ENCODE results near the gene LYL1.
A peak's percentile ranks its signal among the peaks of the same experiment; 100 is the strongest.

LYL1 gene

DNA sequence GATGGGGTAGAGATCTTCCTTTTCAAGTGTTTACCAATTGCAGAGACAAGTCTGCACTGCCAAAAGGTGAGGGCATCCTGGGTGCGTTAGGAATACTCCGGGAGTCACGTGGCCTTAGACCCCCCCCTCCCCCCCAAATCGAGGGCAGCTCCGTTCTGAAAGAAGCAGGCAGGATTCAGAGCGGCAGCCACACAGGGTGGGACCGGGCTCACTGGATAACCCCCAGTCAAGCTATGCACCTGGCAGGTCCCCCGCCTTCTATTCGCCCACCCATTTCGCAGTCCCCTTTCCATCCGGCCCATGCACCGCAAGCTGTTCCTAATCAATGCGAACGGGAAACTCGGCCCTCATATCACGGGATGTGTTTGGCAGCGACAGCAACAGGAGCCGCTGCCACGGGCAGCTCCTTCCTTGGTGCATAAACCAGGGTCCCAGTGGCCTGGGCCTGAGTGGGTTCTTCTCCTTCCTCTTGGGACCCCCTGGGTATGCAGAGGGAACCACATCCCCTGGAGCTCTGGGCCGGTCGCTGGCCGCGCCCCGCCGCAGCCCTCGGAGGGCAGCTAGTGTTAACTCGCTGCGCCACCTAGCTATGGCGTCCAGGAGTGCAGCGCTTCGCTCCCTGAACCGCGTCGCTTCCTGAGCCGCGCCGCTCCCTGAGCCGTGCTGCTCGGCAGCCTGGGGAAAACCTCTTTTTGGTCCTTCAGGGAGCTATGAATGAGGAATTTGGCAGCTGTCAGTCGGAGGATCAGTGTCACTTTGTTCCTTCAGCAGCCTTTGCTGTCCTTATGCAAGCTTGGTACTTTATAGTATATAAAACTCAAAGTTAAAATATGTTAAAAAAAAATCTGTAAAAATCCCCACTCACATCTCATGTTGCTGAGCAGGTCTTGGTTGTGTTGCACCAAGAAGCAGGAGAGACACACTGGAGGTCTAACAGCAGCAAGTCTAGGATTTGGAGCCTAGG is 41.4 kb downstream of the LYL1 start:
- DNase-seq (ENCODE audit: low spot score), result peak; percentile 93
- TF ChIP-seq, protein P1, sequence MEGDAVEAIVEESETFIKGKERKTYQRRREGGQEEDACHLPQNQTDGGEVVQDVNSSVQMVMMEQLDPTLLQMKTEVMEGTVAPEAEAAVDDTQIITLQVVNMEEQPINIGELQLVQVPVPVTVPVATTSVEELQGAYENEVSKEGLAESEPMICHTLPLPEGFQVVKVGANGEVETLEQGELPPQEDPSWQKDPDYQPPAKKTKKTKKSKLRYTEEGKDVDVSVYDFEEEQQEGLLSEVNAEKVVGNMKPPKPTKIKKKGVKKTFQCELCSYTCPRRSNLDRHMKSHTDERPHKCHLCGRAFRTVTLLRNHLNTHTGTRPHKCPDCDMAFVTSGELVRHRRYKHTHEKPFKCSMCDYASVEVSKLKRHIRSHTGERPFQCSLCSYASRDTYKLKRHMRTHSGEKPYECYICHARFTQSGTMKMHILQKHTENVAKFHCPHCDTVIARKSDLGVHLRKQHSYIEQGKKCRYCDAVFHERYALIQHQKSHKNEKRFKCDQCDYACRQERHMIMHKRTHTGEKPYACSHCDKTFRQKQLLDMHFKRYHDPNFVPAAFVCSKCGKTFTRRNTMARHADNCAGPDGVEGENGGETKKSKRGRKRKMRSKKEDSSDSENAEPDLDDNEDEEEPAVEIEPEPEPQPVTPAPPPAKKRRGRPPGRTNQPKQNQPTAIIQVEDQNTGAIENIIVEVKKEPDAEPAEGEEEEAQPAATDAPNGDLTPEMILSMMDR (IDR thresholded peaks at IDR 0.05; ENCODE audit: extremely low read depth, insufficient read depth, missing control alignments), result peak; percentile 100
- in situ Hi-C loops (cut with MboI; ENCODE audit: low pct_unique_long_range_greater_than_20kb, low sequenced_read_pairs, unreplicated experiment), result no loop called here

GRCh38 chr19:13060233-13060963 is 42.3 kb downstream of the LYL1 start:
- in situ Hi-C loops (cut with MboI; ENCODE audit: low pct_unique_long_range_greater_than_20kb, low sequenced_read_pairs, unreplicated experiment), result no loop called here
- TF ChIP-seq, protein P1 (IDR thresholded peaks at IDR 0.05; ENCODE audit: extremely low read depth, insufficient read depth, missing control alignments), result no peak
- no peak for DNase-seq (ENCODE audit: low spot score)

DNA sequence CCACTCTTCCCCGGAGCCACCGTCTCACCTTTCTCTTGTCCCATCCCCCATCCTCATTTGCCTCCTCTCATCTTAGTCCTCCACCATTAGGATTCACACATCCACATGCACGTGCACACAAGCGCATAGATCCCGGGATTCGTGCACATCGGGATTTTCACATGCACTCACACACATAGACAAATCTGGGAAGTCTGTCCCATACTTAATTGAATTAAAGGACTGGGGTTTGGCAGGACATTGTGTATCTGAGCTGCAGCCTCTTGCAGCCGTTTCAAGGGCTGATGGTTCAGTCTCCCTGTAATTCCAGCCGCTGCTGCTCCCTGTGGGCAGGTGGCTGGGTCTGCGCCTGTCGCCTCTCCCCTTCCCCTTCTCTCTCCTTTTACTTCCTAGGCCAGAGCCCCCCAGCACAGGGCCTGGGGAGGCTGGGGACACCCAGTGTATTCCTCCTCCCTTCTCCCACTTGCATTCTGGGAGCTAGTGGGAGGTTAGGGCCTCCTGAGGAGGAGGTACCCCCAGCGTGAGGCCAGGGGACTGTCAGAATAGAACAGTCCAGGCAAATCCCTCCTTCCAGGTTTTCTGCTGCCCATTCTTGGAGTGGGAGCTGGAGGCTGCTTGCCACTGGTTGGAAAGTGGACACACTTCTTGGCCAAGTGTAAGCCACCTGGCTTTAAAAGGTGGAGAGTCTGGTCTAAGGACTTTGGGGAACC is 43.6 kb downstream of the LYL1 start:
- TF ChIP-seq, protein P1 (IDR thresholded peaks at IDR 0.05; ENCODE audit: extremely low read depth, insufficient read depth, missing control alignments), result no peak
- DNase-seq (ENCODE audit: low spot score), result no peak
- in situ Hi-C loops (cut with MboI; ENCODE audit: low pct_unique_long_range_greater_than_20kb, low sequenced_read_pairs, unreplicated experiment), result no loop called here

DNA sequence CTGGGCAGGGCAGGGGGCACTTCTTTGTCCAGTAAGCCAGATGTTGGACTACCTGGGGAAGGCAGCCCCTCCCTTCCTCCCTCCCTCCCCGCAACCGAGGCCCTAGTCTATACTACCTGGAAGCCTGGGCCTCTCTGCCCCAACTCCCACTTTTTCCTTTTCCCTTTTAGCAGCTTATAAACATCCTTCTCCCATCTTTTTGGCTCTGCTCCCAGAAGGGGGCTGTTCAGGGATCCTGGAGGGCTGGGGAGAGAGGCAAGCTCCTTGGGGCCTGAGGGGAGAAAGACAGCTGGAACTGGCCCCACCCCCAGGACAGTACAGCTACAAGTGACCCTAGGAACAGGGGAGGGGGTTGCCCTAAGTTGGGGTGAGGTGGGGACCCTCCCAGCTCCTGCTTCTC is 44.9 kb downstream of the LYL1 start:
- DNase-seq (ENCODE audit: low spot score), result no peak
- TF ChIP-seq, protein P1 (IDR thresholded peaks at IDR 0.05; ENCODE audit: extremely low read depth, insufficient read depth, missing control alignments), result no peak
- in situ Hi-C loops (cut with MboI; ENCODE audit: low pct_unique_long_range_greater_than_20kb, low sequenced_read_pairs, unreplicated experiment), result no loop called here

- DNase-seq (ENCODE audit: low spot score), result no peak
- TF ChIP-seq, protein P1 (IDR thresholded peaks at IDR 0.05; ENCODE audit: extremely low read depth, insufficient read depth, missing control alignments), result no peak
- in situ Hi-C loops (cut with MboI; ENCODE audit: low pct_unique_long_range_greater_than_20kb, low sequenced_read_pairs, unreplicated experiment), result no loop called here
Measured at GRCh38 chr19:13057147-13057572, 45.5 kb downstream of the LYL1 start.

- TF ChIP-seq, protein P1 (IDR thresholded peaks at IDR 0.05; ENCODE audit: extremely low read depth, insufficient read depth, missing control alignments), result no peak
- DNase-seq (ENCODE audit: low spot score), result no peak
- in situ Hi-C loops (cut with MboI; ENCODE audit: low pct_unique_long_range_greater_than_20kb, low sequenced_read_pairs, unreplicated experiment), result no loop called here
Measured at GRCh38 chr19:13056052-13056660, 46.5 kb downstream of the LYL1 start.

All from GM13977 (cell line).